Chondrocyte (in vitro differentiated cells): ENCODE data around the gene CHRNA1. TPM values are rescaled to one million over a fixed set of nuclear protein-coding genes. Genes with fewer than 3 reads are reported as not detected.
A peak's percentile ranks its signal among the peaks of the same experiment; 100 is the strongest.

Experiments
- DNase-seq: peaks from one replicate; pipeline ENCODE4 v3.0.0; 2021; ENCODE audit warnings: mixed read lengths, low spot score
- H3K27ac Mint-ChIP-seq: one replicate; pipeline ENCODE4 v1.8.0; 2021; ENCODE audit warnings: mild to moderate bottlenecking, moderate library complexity, mixed read lengths; ENCODE audit not compliant: unreplicated experiment
- H3K27me3 Mint-ChIP-seq: 2 replicates; pipeline ENCODE4 v1.8.0; 2021; ENCODE audit warnings: low read depth, mixed read lengths
- H3K36me3 Mint-ChIP-seq: 2 replicates; pipeline ENCODE4 v1.8.0; 2021; ENCODE audit warnings: low read depth, mixed read lengths
- H3K4me1 Mint-ChIP-seq: 2 replicates; pipeline ENCODE4 v1.8.0; 2021; ENCODE audit warnings: low read depth, mild to moderate bottlenecking, mixed read lengths
- H3K4me3 Mint-ChIP-seq: one replicate; pipeline ENCODE4 v1.8.0; 2021; ENCODE audit warnings: mild to moderate bottlenecking, moderate library complexity, mixed read lengths; ENCODE audit not compliant: unreplicated experiment
- H3K9me3 Mint-ChIP-seq: 2 replicates; pipeline ENCODE4 v1.8.0; 2021; ENCODE audit warnings: low read depth, mixed read lengths
- CTCF ChIP-seq: fragments of 200-600 bp; sonication (generic); IDR thresholded peaks from 2 replicates; pipeline ENCODE4 v1.5.0; 2021; ENCODE audit warnings: antibody characterized with exemption, mild to moderate bottlenecking, moderate library complexity
- long read RNA-seq: library from polyadenylated mRNA; stranded (forward); transcript quantifications from one replicate; pipeline ENCODE4 v2.0.0, GENCODE V29; 2021
- total RNA-seq: library from RNA; stranded (reverse); gene quantifications from 3 replicates; pipeline ENCODE4 v1.2.1, GENCODE V29; 2021

Gene CHRNA1
- total RNA-seq, result 0.30 to 1.3 TPM (median 0.38 TPM) in 3 replicates
- long read RNA-seq, result 0 reads

DNA sequence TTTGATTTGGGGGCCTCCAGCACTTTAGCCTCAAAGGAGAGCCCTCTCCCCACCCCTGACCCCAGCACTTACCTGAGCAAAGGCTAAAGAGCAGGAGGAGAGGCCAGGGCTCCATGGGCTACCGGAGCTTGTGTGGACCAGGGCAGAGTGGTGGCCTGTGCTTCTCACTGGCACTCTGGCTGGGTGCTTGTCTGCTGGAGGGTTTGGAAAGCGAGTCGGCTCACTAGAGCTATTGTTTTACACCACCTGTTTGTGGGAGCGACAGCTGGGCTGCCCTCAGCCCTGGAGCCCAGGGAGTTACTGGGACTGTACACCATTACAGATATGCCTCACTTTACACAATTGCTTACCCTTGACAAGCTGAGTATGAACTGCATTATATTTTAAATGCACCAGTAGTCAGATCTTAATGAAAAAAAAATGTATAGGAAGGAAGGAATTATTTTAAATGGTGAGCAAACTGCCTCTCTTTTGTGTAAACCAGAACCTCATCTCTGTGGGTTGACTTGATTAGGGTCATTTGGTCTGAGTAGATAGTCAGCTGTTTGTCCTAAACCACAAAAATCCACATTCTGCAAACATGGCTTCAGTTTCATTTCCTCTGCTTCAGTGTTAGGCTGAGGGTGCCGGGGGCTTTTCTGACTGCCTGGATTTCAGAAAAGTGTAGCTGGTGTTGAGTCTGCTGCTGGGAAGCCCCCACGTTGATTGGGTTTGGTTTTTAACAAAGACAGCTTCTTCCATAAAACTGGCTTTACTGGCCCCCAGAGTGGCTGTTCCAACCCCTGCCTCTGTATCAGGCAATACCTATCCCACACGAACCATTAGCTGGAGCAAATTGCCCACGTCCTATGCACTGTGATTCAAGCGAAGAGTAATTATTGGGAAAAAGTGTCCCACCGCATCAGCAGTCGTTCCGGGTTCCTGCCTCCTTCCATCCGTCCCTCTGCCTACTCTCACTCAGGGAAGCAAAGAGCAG is at the start of gene CHRNA1:
TSS of gene CHRNA1 (minus strand) at position 193 of the 976 bp plus-strand sequence. CDS start at position 115, 78 bp downstream.
- TF ChIP-seq CTCF, result no peak
- H3K4me1 Mint-ChIP-seq, result peaks cover 69% of the 10 kb centered on the region
- no peaks in the 10 kb centered on the region for H3K9me3 Mint-ChIP-seq
- DNase-seq, result no peak
- peak within 1 kb of the TSS; percentile 16 for H3K4me3 Mint-ChIP-seq
- H3K27me3 Mint-ChIP-seq, result no peaks in the 10 kb centered on the region
- no peaks in the 10 kb centered on the region for H3K36me3 Mint-ChIP-seq
- H3K27ac Mint-ChIP-seq, result peak within 1 kb of the TSS; percentile 92

GRCh38 chr2:174812037-174812436 is 47.8 kb upstream of the CHRNA1 start:
- Mint-ChIP-seq H3K27ac (no peak overlapping the region), H3K4me1 (peaks cover 22% of the 10 kb centered on the region), H3K4me3 (no peak overlapping the region), H3K36me3 (peaks cover 15% of the 10 kb centered on the region), H3K27me3 (no peaks in the 10 kb centered on the region), H3K9me3 (no peaks in the 10 kb centered on the region)
- no peak for DNase-seq
- TF ChIP-seq CTCF, result no peak

DNA sequence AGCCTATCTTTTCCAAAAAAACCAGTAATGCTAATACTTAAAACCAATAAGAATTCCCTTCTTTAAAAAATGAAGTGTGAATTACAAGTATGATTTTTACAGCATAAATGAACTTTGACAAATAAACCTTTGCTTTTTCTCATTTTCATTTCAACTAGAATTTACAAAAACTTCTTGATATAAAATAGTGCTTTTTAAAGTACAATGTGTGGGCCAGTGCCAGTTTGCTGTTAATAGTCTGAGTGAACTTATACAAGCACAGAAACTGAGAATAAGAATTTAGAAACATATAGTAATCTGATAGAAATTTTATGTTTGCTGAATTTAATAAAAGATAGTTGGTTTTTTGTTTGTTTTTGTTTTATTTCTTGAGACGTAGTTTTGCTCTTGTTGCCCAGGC is 43.7 kb upstream of the CHRNA1 start:
- no peaks in the 10 kb centered on the region for H3K9me3 Mint-ChIP-seq
- peaks cover 21% of the 10 kb centered on the region for H3K36me3 Mint-ChIP-seq
- no peak for TF ChIP-seq CTCF
- H3K27me3 Mint-ChIP-seq, result no peaks in the 10 kb centered on the region
- no peak for DNase-seq
- H3K4me1 Mint-ChIP-seq, result peaks cover 24% of the 10 kb centered on the region
- H3K4me3 Mint-ChIP-seq, result no peak overlapping the region
- peak overlapping the region; percentile 88 for H3K27ac Mint-ChIP-seq

DNA sequence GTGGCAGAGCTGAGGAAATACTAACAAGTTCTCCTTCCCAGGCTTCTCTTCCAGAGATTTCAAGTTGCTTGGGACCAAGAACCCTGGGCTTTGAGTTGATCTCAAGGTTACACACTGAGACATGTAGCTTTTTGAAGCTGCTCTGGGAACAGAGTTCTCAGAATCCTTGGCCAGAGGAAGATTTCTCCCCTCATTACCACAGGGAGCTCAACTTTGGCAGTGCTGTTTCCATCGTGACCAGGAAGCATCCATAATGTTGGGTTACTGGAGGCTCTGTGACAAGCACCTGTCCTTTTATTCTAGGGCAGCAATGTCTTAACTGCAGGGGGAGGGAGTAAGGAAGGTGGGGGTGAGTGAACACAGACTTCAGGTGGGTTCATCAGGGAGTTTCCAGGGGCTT is 41.5 kb upstream of the CHRNA1 start:
- no peaks in the 10 kb centered on the region for H3K9me3 Mint-ChIP-seq
- H3K36me3 Mint-ChIP-seq, result peaks cover 20% of the 10 kb centered on the region
- DNase-seq, result no peak
- H3K4me1 Mint-ChIP-seq, result peaks cover 24% of the 10 kb centered on the region
- no peak overlapping the region for H3K4me3 Mint-ChIP-seq
- no peaks in the 10 kb centered on the region for H3K27me3 Mint-ChIP-seq
- peak overlapping the region; percentile 49 for H3K27ac Mint-ChIP-seq
- no peak for TF ChIP-seq CTCF

GRCh38 chr2:174802459-174802858 is 38.2 kb upstream of the CHRNA1 start:
- Mint-ChIP-seq H3K4me1 (peaks cover 23% of the 10 kb centered on the region), H3K4me3 (no peak overlapping the region), H3K9me3 (no peaks in the 10 kb centered on the region), H3K36me3 (peaks cover 14% of the 10 kb centered on the region), H3K27me3 (no peaks in the 10 kb centered on the region), H3K27ac (no peak overlapping the region)
- TF ChIP-seq CTCF, result no peak
- no peak for DNase-seq
